ENCODE data around the gene RPS6KA5.
"Not testable (repeated sequence)": the region's sequence is repeated elsewhere in the genome, so short reads cannot be mapped to it uniquely, and the experiment has no call there.

The RPS6KA5 gene

GRCh38 chr14:91065266-91065665 lies 4.8 kb upstream of the RPS6KA5 start:
- no peak for DNase-seq (ENCODE audit: low read depth)

GRCh38 chr14:91063119-91063518 lies 2.7 kb upstream of the RPS6KA5 start:
- no peak for DNase-seq (ENCODE audit: low read depth)

GRCh38 chr14:91062600-91062999 lies 2.2 kb upstream of the RPS6KA5 start:
- no peak for DNase-seq (ENCODE audit: low read depth)

- no peak for DNase-seq (ENCODE audit: low read depth)
These were observed 831 bp upstream of the RPS6KA5 start for GRCh38 chr14:91061056-91061887.

GRCh38 chr14:91059576-91060350 lies 678 bp downstream of the RPS6KA5 start:
- DNase-seq (ENCODE audit: low read depth), result peak; percentile 36

GRCh38 chr14:91058042-91058581 lies 2.3 kb downstream of the RPS6KA5 start:
- no peak for DNase-seq (ENCODE audit: low read depth)

- no peak for DNase-seq (ENCODE audit: low read depth)
These were observed 4.1 kb downstream of the RPS6KA5 start for GRCh38 chr14:91056361-91056760.

GRCh38 chr14:91055016-91055415 lies 5.4 kb downstream of the RPS6KA5 start:
- no peak for DNase-seq (ENCODE audit: low read depth)

GRCh38 chr14:91048676-91049075 lies 11.8 kb downstream of the RPS6KA5 start:
- DNase-seq (ENCODE audit: low read depth), result no peak

GRCh38 chr14:91048265-91048664 lies 12.2 kb downstream of the RPS6KA5 start:
- DNase-seq (ENCODE audit: low read depth), result no peak

GRCh38 chr14:91047174-91047753 lies 13.2 kb downstream of the RPS6KA5 start:
- no peak for DNase-seq (ENCODE audit: low read depth)

GRCh38 chr14:91046488-91047072 lies 13.9 kb downstream of the RPS6KA5 start:
- DNase-seq (ENCODE audit: low read depth), result no peak

- no peak for DNase-seq (ENCODE audit: low read depth)
These were observed 19.0 kb downstream of the RPS6KA5 start for GRCh38 chr14:91041450-91041849.

GRCh38 chr14:91040545-91040944 lies 19.9 kb downstream of the RPS6KA5 start:
- DNase-seq (ENCODE audit: low read depth), result no peak

- no peak for DNase-seq (ENCODE audit: low read depth)
These were observed 22.0 kb downstream of the RPS6KA5 start for GRCh38 chr14:91038439-91038838.

GRCh38 chr14:91036741-91037469 lies 23.5 kb downstream of the RPS6KA5 start:
- DNase-seq (ENCODE audit: low read depth), result no peak

- DNase-seq (ENCODE audit: low read depth), result no peak
These were observed 24.6 kb downstream of the RPS6KA5 start for GRCh38 chr14:91035855-91036254.

- DNase-seq (ENCODE audit: low read depth), result not testable (repeated sequence)
These were observed 26.1 kb downstream of the RPS6KA5 start for GRCh38 chr14:91034379-91034778.

- DNase-seq (ENCODE audit: low read depth), result no peak
These were observed 28.2 kb downstream of the RPS6KA5 start for GRCh38 chr14:91032248-91032647.

- DNase-seq (ENCODE audit: low read depth), result no peak
These were observed 28.8 kb downstream of the RPS6KA5 start for GRCh38 chr14:91031666-91032065.

- DNase-seq (ENCODE audit: low read depth), result no peak
These were observed 30.8 kb downstream of the RPS6KA5 start for GRCh38 chr14:91029456-91030217.

Data from stimulated activated CD8-positive, alpha-beta memory T cell treated with anti-CD3 and anti-CD28 coated beads, Interleukin-4, amount 100 ng/mL, for 24 hours (primary cell).